ENCODE data around the gene CRADD.

DNA sequence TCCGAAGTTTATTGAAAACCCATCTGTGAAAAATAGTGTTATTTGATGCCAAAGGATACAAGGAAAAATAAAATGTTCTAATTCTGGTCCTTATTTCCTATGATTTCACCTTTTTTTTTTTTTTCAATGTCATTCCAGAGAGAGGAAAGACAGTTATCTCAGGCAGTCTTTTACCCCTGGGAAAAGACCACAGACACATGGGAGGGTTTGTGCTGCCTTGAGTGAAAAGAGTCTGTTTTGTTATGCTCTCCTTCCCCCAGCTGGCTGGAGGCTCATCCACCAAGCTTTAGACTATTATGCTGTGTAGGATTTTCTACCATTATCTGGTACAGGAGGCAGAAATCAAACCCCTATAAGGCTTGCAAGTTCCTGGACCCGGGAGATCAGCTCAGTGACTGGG lies 151.8 kb downstream of the CRADD start:
- no peak for TF ChIP-seq POLR2AphosphoS5 (IDR thresholded peaks at IDR 0.05)
- TF ChIP-seq, protein P1, sequence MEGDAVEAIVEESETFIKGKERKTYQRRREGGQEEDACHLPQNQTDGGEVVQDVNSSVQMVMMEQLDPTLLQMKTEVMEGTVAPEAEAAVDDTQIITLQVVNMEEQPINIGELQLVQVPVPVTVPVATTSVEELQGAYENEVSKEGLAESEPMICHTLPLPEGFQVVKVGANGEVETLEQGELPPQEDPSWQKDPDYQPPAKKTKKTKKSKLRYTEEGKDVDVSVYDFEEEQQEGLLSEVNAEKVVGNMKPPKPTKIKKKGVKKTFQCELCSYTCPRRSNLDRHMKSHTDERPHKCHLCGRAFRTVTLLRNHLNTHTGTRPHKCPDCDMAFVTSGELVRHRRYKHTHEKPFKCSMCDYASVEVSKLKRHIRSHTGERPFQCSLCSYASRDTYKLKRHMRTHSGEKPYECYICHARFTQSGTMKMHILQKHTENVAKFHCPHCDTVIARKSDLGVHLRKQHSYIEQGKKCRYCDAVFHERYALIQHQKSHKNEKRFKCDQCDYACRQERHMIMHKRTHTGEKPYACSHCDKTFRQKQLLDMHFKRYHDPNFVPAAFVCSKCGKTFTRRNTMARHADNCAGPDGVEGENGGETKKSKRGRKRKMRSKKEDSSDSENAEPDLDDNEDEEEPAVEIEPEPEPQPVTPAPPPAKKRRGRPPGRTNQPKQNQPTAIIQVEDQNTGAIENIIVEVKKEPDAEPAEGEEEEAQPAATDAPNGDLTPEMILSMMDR (IDR thresholded peaks at IDR 0.05 in 8 of 11, conservative IDR thresholded peaks at IDR 0.05 in 3 of 11) = no peak
